ENCODE measurements around the gene WDR20. TPM values are rescaled to one million over a fixed set of nuclear protein-coding genes. Genes with fewer than 3 reads are reported as not detected.
A peak's percentile ranks its signal among the peaks of the same experiment; 100 is the strongest.

The WDR20 gene
- total RNA-seq, 2 donors from 2014 or later, result 12.2 to 15.5 TPM

DNA sequence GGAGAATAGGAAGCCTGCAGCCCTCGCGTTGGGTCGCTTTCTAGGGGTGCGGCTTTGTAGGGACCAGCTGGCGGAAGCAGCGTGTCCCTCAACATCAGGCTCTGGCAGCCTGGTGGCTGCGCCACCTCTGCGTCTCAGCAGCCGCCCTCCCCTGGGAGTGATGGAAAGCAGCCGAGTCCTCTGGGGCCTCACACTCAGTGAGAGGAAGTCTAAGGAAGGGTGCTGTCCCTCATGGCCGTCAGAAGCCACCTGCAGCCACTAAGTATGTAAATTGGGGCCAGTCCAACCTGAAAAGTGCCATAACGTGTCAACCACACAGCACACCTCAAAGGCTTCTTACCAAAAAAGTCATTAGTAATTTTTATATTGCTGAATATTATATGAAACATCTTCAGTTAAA, 80.3 kb downstream of the WDR20 start:
- intact Hi-C loops (cut with DNase I), result no loop called here

DNA sequence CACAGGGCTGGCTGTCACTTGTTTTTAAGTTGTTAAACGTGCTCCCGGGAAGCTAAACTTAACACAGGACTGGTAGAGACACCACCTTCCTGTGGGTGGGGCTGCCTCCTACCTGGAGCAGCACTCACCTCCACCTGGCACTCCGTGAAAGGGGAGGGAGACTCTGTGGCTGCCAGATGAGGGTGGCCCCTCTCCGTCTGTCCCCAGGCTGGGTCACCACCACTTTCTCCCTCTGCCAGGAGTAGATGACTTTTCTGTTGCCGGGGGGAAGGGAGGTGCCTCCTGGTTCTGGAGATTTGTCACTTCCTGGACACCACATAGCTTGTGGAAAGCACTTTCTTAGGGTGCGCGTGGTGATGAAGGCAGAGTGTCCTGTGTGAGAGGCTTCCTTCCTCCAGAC, 81.3 kb downstream of the WDR20 start:
- H3K4me1 ChIP-seq, result no peaks in the 10 kb centered on the region
- intact Hi-C loops (cut with DNase I), result no loop called here
- WGBS, 2 donors, result 42 to 50% methylated on average over 2 to 7 of the region's 7 CpGs
- no peak overlapping the region for H3K4me3 ChIP-seq
- H3K36me3 ChIP-seq (replicated peaks in 1 of 2; ENCODE audit: insufficient read depth in 1 of 2, low read depth in 2 of 2), result no peaks in the 10 kb centered on the region
- ATAC-seq (no peak), DNase-seq (no peak)
- H3K27me3 ChIP-seq, result no peaks in the 10 kb centered on the region
- TF ChIP-seq, protein P1, sequence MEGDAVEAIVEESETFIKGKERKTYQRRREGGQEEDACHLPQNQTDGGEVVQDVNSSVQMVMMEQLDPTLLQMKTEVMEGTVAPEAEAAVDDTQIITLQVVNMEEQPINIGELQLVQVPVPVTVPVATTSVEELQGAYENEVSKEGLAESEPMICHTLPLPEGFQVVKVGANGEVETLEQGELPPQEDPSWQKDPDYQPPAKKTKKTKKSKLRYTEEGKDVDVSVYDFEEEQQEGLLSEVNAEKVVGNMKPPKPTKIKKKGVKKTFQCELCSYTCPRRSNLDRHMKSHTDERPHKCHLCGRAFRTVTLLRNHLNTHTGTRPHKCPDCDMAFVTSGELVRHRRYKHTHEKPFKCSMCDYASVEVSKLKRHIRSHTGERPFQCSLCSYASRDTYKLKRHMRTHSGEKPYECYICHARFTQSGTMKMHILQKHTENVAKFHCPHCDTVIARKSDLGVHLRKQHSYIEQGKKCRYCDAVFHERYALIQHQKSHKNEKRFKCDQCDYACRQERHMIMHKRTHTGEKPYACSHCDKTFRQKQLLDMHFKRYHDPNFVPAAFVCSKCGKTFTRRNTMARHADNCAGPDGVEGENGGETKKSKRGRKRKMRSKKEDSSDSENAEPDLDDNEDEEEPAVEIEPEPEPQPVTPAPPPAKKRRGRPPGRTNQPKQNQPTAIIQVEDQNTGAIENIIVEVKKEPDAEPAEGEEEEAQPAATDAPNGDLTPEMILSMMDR (IDR thresholded peaks at IDR 0.05), result no peak
- TF ChIP-seq POLR2A (IDR thresholded peaks at IDR 0.05), result no peak
- H3K27ac ChIP-seq, result no peak overlapping the region
- no peaks in the 10 kb centered on the region for H3K9me3 ChIP-seq

More for the DNA sequence above, 80.3 kb downstream of the WDR20 start:
- Histone ChIP-seq H3K27me3 (no peaks in the 10 kb centered on the region), H3K36me3 (replicated peaks in 1 of 2; ENCODE audit: insufficient read depth in 1 of 2, low read depth in 2 of 2) (no peaks in the 10 kb centered on the region), H3K27ac (no peak overlapping the region), H3K4me3 (no peak overlapping the region), H3K4me1 (no peaks in the 10 kb centered on the region), H3K9me3 (no peaks in the 10 kb centered on the region)
- DNase-seq (no peak), ATAC-seq (no peak)
- no peak for TF ChIP-seq POLR2A (IDR thresholded peaks at IDR 0.05)
- TF ChIP-seq, protein P1 (IDR thresholded peaks at IDR 0.05), result no peak
- 86 to 93% methylated on average over 9 to 12 of the region's 12 CpGs for WGBS, 2 donors

DNA sequence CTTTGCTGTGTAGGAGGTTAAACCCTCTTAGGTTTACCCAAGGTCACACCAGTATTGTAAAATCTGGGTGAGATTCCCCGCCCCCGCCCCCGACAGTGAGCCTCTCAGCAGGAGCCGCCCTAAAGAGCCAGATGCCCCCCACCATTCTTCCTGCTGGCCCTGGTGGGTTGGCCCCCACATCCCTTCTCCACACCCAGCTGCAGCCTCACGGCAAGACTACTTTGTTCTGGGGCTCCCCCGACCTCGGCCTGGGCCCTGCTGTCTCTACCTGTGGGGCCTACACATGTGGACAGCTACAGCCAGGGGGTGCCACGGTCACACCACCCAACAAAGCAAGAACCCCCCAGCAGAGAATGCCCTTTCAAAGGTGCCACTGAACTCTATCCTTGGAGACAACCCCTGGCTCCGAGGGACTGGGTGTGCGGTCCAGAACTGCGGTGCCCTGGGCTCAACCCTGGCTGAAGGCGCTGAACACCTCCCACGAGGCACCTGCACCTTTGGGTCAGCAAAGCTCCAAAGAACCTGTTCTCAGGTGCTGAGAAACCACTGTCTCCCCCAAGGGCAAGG, 82.4 kb downstream of the WDR20 start:
- no peak for TF ChIP-seq POLR2A (IDR thresholded peaks at IDR 0.05)
- TF ChIP-seq, protein P1 (IDR thresholded peaks at IDR 0.05), result no peak
- Histone ChIP-seq H3K27me3 (no peaks in the 10 kb centered on the region), H3K27ac (no peak overlapping the region), H3K36me3 (replicated peaks in 1 of 2; ENCODE audit: insufficient read depth in 1 of 2, low read depth in 2 of 2) (no peaks in the 10 kb centered on the region), H3K4me3 (no peak overlapping the region), H3K9me3 (no peaks in the 10 kb centered on the region), H3K4me1 (no peaks in the 10 kb centered on the region)
- 84 to 86% methylated on average over 8 to 13 of the region's 13 CpGs for WGBS, 2 donors
- intact Hi-C loops (cut with DNase I), result no loop called here
- DNase-seq (no peak), ATAC-seq (peak; percentile 10)

DNA sequence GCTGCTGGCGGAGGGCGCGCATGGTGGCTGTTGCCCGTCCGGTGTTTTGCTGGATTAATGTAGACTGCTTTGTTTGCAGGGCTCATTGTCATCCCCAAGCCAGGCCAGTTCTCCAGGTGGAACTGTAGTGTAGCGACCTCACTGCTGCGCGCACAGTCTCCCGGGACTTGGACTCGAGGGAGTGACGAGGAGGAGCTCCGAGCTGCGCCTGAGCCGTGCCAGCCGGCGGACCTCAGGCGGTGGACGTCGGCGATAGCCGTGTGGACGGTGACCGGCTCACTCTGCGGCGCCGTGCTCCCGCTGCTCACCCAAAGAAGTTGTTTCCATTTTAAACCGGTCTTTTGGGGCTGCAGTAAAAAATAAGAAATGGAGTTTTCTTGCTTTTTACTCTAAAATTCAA, 83.1 kb downstream of the WDR20 start:
- 93 to 96% methylated on average over 15 to 28 of the region's 28 CpGs for WGBS, 2 donors
- TF ChIP-seq POLR2A (IDR thresholded peaks at IDR 0.05), result no peak
- TF ChIP-seq, protein P1 (IDR thresholded peaks at IDR 0.05), result no peak
- Histone ChIP-seq H3K4me1 (no peaks in the 10 kb centered on the region), H3K27ac (no peak overlapping the region), H3K36me3 (replicated peaks in 1 of 2; ENCODE audit: insufficient read depth in 1 of 2, low read depth in 2 of 2) (no peaks in the 10 kb centered on the region), H3K9me3 (no peaks in the 10 kb centered on the region), H3K27me3 (no peaks in the 10 kb centered on the region), H3K4me3 (no peak overlapping the region)
- intact Hi-C loops (cut with DNase I), result no loop called here
- DNase-seq (no peak), ATAC-seq (no peak)

DNA sequence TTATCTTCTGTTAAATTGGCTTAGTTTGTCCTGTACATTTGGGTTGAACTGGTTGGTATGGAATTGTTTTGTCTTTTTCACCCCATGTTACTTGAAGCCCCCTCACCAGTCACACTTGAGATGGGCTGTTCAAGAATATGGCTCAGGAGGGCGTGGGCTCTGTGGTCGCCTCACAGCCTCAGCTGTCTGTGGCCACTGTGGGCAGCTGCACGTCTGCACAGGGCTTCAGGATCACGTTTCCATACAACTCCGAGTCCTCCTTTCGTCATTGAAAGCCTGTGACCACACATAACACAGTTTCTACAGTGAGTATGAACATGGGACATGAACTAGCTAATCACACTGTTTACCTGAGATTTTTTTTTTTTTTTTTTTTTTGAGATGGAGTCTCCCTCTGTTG, 84.0 kb downstream of the WDR20 start:
- Histone ChIP-seq H3K9me3 (no peaks in the 10 kb centered on the region), H3K27me3 (no peaks in the 10 kb centered on the region), H3K27ac (no peak overlapping the region), H3K4me3 (no peak overlapping the region), H3K36me3 (replicated peaks in 1 of 2; ENCODE audit: insufficient read depth in 1 of 2, low read depth in 2 of 2) (no peaks in the 10 kb centered on the region), H3K4me1 (no peaks in the 10 kb centered on the region)
- no peak for ATAC-seq
- intact Hi-C loops (cut with DNase I), result no loop called here
- 91 to 94% methylated on average over 6 of the region's 6 CpGs for WGBS, 2 donors
- TF ChIP-seq, protein P1 (IDR thresholded peaks at IDR 0.05), result no peak
- TF ChIP-seq POLR2A (IDR thresholded peaks at IDR 0.05), result no peak
- DNase-seq, result no peak
